ENCODE results near the gene SERGEF.

- TF ChIP-seq CTCF (IDR thresholded peaks at IDR 0.05; ENCODE audit: low read depth, low read length, poor library complexity, severe bottlenecking): no peak
- no peak for TF ChIP-seq EZH2phosphoT487 (IDR thresholded peaks at IDR 0.05; ENCODE audit: borderline replicate concordance, low read length)
Observed at GRCh38 chr11:17907046-17907445, 105.8 kb downstream of the SERGEF start.
